UCSD-AML1 (cell line): ENCODE measurements around the gene ZNF785.
"Not testable (repeated sequence)": the region's sequence is repeated elsewhere in the genome, so short reads cannot be mapped to it uniquely, and the experiment has no call there.

Experiments
- DNase-seq: peaks from one replicate; lab custom pipeline; 2025; ENCODE audit not compliant: unreplicated experiment; lab: John Stamatoyannopoulos, UW

ZNF785 gene

DNA sequence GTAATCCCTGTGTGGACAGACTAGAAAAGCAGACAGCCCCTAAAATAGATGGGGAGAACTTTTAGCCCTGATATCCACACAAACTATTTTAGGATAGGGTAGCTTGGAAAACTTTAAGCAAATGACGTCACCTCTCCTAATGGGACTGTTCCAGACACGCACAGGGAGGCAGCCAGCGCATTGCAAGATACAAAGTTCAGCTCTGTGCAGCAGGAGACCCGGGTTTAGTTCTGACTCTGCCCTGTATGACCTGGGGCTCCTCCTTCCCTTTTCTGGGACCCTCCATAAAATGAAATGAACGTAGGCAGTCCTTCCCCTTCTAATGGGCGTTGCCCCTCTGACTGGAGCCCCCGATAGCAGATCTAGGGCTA is 18.4 kb upstream of the ZNF785 start:
- no peak for DNase-seq

DNA sequence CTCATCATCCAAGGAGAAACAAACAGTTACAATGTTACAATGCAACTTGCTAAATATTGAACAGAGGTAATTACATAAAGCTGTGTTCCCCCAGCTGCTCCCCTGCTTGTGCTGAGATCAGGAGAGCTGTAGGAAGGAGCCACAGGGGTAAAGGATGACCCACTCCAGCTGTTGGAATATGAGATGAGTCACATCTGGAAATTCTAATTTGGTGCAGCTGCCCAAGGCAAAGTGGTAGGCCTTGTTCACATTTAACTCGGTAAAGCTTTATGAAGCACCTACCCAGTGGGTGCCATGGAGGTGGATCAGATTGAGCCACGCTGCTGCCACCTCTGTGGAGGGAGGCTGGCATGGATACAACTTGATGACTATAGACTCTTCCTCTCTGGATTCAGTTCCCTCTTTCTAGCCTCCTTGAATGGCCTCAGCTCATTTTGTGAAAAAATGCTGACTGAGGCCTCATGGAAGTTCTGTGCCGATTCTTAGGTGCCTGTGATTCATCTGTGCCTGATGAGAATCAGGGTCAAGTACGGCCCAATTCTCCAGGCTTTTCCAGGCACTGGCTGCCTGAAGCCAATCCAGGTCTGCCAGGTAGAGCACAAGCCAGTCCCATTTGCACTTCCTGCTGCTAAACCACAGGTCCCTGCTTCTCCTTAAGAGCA is 17.2 kb upstream of the ZNF785 start:
- DNase-seq = no peak

DNA sequence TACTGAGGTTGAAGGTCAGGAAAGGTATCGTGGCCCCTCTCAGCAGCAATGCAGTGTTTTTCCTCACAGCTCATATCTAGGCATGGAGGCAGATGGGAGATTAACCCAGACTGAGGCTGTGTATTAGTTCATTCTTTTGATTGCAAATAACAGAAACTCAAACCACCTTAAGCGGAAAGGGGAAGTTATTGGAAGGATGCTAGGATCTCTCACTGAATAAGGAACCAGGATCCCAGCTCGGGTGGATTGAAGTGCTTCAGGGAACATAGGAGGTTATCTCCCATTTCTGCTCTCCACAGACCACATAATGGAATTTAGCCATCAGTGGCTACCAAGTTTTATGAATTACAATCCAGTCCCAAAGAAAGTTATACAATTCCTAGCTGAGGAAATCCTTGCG is 16.5 kb upstream of the ZNF785 start:
- DNase-seq = no peak

DNA sequence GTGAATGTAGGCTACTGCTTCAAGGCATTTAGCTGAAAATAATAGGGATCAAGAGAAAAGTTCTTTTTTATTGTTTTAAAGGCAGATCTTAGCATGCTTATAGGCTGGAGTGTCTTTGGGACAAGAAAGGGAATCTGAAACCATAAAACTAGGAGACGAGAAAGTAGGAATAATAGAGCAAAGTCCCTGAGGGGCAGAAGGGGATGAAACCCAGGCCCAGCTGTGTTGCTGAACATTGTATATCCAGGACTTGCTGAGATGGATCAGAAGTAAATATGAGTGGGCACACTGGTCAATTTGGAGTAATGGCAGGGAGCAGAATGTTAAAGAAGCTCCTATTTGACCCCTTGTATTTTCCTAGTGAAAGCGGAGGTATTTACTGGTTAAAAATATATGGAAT is 15.4 kb upstream of the ZNF785 start:
- DNase-seq = no peak

DNA sequence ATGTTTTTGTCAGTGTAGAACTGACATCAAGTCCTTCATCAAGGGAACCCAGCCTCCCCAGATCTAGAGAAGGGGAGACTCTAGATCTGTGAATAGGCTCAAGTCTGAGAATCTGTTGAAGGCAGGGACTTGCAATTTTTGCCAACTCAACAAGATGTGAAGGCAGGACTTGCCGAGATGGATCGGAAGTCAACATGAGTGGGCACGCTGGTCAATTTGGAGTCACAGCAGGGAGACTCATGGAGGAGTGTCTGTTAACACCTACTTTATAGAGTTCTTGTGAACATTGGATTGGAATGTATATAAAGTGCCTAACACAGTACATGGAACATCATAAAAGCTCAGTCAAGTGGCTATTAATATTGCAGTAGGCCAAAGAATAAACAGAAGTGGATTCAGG is 14.7 kb upstream of the ZNF785 start:
- DNase-seq = no peak

DNA sequence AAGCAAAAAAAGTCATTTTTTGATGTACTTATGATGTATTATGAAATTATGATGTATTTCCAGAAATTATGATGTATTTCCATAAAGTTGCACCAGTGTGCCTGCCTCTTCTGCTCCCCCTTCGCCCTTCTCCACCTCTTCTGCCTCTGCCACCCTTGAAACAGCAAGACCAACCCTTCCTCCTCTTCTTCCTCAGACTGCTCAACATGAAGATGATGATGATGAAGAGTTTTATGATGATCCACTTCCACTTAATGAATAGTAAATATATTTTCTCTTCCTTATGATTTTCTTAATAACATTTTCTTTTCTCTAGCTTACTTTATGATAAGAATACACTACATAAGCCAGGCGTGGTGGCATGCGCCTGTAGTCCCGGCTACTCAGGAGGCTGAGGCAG is 7.4 kb upstream of the ZNF785 start:
- no peak for DNase-seq

DNA sequence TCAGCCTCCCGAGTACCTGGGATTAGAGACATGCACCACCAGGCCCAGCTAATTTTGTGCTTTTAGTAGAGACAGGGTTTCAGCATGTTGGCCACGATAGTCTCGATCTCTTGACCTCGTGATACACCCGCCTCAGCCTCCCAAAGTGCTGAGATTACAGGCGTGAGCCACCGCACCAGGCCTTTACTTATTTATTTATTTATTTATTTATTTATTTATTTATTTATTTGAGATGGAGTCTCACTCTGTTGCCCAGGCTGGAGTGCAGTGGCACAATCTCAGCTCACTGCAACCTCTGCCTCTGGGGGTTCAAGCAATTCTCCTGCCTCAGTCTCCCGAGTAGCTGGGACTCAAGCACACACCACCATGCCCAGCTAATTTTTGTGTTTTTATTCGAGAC is 5.4 kb upstream of the ZNF785 start:
- not testable (repeated sequence) for DNase-seq

DNA sequence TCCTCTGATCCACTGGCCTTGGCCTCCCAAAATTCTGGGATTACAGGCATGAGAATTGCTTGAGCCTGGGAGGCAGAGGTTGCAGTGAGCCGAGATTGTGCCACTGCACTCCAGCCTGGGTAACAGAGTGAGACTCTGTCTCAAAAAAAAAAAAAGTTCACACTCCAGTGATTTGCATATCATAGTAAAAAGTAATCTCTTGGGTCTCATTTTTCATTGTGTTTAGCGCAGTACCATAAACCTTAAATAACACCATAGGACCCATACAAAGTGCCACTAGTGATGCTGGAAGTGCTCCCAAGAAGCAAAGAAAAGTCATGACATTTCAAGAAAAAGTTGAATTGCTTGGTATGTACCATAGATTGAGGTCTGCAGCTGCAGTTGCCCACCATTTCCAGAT is 4.1 kb upstream of the ZNF785 start:
- DNase-seq = not testable (repeated sequence)

DNA sequence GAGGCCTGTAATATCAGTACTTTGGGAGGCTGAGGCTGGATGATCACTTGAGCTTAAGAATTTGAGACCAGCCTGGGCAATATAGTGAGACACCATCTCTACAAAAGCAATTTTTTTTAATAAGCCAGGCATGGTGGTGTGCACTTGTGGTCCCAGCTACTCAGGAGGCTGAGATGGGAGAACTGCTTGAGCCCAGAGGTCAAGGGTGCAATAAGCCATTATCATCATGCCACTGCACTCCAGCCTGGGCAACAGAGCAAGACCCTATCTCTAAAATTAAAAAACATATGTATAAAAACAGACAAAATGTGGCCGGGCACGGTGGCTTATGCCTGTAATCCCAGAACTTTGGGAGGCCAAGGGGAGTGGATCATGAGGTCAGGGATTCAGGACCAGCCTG is 3.2 kb upstream of the ZNF785 start:
- no peak for DNase-seq

DNA sequence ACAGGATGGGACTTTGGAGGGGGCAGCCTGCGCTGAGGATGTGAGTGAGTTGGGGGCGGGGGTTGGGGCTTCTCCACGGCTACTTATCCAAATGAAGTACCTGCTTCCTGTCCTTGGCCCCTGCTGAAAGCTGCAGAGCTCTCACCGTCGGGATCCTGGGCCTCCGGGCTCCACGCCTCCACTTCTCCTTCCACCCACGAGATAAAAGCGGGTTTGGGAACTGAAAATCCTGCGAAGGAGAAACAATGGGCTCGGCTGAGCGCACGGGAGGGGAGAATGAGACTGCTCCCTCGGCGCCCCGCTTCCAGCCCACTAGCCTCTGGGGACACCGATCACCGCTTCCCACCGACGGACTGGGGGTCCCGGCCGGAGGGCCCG is 486 bp downstream of the ZNF785 start:
- DNase-seq = peak; percentile 65

DNA sequence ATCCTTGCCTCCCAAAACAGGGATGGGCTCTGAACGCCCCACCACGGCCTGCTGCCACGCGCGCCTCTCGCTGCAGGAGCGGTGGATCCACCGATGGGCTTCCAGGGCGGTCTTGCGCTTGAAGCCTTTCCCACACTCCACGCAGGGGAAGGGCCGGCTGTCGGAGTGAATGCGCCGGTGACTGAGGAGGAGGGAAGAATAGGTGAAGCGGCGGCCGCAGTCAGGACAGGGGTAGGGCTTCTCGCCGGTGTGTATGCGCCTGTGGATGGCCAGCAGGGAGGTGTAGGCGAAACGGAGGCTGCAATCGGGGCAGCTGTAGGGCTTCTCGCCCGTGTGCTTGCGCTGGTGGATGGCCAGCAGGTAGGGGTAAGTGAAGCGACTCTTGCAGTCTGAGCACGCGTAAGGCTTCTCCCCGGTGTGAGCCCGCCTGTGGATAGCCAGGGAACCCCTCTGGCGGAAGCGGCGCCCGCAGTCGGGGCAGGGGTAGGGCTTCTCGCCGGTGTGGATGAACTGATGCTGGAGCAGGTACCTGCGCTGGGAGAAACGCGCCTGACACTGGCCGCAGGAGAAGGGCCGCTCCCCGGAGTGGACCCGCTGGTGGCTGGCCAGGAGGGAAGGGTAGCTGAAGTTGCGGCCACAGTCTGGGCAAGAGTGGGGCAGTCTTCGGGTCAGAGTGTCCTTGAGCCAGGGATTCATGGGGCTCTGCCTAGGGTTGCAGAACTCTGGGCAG is 2.7 kb downstream of the ZNF785 start:
- no peak for DNase-seq

DNA sequence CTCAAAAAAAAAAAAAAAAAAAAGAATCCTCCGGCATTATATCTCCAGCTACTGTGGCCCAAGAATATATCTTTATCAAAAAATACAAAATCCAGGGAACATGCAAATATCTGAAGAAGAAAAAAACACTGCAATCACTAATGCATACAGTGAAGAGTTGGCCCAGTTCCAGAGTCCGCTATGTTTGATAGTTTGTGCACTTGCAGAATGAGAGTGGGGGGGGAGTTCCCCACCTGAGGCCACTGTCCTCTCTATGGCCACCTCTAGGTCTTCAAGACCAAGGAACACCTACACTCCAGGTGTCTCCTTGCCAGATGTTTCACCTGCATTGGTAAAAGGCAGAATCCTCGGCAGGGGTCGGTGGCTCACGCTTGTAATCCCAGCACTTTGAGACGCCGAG is 4.0 kb downstream of the ZNF785 start:
- DNase-seq = no peak

DNA sequence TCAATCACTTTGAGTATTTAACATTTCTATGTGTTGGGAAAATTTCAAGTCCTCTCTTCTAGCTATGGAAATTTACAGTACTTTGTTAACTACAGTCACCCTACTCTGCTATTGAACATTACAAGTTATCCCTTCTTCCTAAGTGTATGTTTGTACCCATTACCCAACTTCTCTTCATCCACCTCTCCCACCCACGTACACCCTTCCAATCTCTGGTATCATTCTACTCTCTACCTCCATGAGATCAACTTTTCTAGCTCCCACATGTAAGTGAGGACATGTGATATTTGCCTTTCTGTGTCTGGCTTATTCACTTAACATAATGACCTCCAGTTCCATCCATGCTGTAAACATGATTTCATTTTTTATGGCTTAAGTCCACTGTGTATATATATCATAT is 10.8 kb downstream of the ZNF785 start:
- no peak for DNase-seq

DNA sequence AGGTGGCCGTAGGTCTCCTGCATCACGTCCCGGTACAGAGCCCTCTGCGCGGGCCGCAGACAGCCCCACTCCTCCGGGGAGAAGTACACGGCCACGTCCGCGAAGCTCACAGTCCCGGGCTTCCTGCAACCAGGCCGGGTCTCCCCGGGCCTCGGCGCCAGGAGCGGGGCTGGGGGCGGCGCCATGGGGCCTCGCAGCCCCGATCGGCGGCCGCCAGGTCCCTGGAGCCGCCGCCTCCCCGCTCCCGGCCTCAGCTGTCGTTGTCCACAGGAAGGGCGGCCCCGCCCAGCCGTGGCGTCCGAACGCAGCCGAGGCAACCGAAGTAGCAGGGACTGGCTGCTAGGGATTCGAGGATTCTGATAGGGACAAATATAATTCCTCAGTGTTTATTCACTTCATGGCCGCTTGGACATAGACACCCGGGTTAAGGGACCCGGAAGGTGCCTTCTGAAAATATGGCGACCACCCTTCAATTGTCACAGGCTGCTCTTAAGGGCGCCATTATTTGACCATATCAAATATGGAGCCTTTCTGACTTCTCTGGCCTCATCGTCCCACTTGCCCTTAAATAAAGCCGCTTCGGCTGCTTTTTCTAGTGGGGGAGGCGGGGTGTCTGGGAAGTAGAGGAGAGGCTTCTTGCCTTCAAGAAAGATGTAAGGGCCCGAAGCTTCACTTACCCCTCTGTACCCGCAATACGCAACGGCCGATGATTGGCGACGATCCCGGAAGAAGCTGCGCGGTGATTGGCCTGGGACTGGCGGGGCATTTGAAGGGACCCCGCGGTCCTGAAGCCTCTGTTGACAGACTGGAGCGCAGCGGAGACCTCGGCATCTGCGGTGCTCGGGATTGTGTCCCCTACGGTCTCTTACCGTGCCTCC is 13.8 kb downstream of the ZNF785 start, which contains the start of gene ZNF688:
Gene ZNF688 (minus strand): TSS at position 270 of the 878 bp plus-strand sequence. CDS start 85 bp downstream, at position 185.
- DNase-seq = peak; percentile 94

DNA sequence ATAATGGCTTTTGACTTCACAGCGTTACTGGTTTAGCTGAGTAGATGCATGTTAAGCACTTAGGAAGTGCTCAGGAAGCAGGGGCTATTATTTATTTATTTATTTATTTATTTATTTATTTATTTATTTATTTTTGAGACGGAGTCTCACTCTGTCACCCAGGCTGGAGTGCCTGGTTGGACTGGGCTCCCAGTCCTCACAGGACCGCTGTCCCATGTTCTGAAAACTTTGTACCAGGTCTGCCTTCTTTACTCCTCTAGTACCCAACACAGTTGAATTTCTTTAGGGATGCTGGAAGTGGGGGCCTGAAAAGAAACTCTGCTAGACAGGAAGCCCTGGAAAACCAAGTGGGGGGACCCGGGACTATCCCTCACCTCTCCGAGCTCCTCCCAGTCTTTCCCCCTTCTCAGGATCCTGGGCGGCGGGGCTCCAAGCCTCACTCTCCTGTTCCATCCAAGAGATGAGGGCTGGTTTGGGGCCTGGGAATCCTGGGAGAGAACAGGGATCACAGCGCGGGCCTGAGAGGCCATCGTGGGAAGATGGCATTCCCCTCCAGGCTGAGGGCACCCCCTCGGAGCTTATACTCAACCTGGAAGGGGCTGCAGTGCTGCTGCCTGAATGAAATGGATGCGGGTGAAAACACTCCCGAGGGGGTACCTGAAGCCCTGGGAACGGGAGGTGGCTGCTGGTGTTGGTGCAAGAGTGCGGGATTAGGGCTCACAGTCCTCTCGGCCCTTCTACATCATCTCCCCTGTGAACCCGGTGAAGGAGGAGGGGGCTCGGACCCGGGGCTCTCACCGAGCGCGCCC is 14.7 kb downstream of the ZNF785 start:
- no peak for DNase-seq

DNA sequence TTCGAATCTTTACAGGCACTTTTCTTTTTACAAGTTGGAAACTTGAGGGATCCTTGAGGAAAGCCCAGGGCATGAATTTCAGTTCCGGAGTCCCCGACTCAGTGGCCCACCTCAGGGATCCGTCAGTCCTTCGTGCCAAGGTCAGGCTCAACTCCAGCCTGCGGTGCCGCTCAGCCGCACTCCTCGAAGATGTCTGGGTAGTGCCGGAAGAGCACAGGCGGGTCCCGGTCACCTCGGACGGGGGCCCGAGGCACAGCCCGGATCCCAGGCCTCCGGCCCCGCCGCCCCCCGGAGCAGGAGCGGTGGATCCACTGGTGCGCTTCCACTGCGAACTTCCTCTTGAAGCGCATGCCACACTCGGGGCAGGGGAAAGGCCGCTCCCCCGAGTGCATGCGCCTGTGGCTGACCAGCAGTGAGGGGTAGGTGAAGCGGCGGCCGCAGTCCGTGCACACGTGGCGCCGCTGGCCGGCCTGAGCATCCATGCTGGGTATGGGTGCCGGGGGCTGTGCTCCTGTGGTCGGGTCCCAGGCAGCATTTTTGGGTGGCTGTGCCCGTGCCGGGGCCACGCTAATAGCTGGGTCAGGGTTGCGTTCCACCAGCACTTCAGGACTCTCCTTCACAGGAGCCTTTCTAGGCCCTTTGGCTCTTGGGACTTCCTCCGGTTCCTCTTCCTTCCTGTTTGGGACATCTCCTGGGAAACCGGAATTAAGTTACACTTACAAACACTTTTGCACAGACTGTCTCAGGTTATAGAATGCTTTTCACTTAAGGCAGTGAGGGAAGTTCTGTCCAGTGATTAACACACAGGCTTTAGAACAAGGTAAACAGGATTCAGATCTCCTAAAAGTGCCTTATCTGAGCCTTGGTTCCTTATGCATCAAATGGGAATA is 15.5 kb downstream of the ZNF785 start:
- DNase-seq = no peak

DNA sequence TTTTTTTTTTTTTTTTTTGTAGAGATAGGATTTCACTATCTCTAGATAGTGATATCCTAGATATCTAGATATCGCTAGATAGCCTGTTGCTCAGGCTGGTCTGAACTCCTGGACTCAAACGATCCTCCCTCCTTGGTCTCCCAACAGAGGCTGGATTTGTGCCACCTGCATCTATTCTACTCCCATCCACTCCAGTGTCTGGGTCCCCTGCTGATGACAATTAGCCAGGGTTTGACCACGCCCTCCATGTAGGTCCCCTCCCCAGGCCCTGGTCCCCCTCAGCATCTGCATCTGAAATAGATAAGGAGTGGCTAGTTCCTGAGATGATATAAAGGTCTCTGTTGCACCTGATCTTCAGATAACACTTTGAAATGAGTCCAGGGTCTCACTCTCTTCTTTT is 16.2 kb downstream of the ZNF785 start:
- no peak for DNase-seq

DNA sequence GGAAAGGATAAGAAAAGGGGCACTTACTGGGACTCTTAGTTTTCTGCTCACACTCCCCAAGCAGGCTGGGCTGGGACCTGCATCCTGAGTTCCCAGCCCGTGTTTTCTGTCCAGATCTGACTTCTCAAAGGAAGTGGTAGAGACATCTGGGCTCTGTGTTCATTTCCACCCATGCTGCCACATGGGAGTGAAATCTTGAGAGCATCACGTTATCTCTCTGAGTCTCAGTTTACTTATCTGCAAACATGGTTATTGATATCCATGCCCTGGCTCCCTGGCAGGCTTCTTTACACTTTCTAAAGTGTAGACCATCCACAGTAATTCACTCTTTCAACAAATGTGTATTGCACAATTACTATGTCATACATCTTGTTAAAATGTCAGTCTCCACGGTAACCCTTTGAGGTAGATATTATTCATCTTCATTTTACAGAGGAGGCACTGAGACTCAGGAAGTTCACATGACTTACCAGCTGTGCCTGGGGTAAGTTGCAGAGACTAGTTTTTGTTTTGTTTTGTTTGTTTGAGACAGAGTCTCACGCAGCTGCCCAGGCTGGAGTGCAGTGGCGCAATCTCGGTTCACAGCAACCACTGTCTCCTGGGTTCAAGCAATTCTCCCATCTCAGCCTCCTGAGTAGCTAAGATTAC is 17.4 kb downstream of the ZNF785 start:
- DNase-seq = no peak

DNA sequence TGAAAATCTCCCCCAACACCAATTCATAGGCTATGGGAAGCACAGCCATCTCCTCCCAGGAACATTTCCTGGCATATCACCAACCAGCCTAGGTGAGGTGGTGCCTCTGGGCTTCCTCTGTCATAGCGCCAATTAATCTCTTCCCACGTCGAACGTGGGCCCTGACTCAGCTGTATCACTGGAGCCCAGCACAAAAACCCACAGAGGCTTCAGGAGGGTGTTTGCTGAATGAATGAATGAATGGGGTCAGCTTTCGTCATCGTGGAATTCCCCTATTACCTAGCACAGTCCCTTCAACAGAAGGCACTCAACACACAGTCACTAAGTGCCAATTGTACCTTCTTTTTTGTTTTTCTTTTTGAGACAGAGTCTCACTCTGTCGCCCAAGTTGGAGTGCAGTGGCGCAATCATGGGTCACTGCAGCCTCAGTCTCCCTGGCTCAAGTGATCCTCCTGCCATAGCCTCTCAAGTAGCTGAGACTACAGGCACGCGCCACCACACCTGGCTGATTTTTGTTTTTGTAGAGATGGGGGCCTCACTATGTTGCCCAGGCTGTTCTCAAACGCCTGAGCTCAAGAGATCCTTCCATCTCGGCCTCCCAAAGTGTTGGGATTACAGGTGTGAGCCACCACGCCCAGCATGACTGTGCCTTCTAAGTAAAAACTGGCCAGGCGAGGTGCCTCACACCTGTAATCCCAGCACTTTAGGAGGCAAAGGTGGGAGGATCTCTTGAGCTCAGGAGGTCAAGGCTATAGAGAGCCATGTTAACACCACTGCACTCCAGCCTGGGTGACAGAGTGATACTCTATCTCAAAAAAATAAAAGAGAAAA is 18.1 kb downstream of the ZNF785 start:
- no peak for DNase-seq
